CD14-positive monocyte (primary cell): ENCODE measurements around the gene FAM222B. TPM values are rescaled to one million over a fixed set of nuclear protein-coding genes. Genes with fewer than 3 reads are reported as not detected.

Experiments
- DNase-seq, 3 donors: peaks; one replicate each; pipeline ENCODE4 v3.0.0-alpha.2; 2011 to 2022
- H2AFZ ChIP-seq: 2 replicates; pipeline ENCODE4 v1.6.0; 2012; ENCODE audit warnings: mild to moderate bottlenecking, low read depth, low read length, inconsistent platforms; ENCODE audit not compliant: insufficient read depth, poor library complexity, severe bottlenecking
- H3K27ac ChIP-seq, 2 donors: 1 replicate in 1 of 2; 2 replicates in 1 of 2; pipeline ENCODE4 v1.5.1; 2012 to 2013; ENCODE audit warnings: low read length in 2 of 2, control low read depth in 1 of 2, inconsistent platforms in 1 of 2, low read depth in 1 of 2, mild to moderate bottlenecking in 1 of 2
- H3K27me3 ChIP-seq, 2 donors: one replicate each; pipeline versions ENCODE4 v1.6.0 to v1.6.1; 2011 to 2013; ENCODE audit warnings: low read length in 2 of 2; ENCODE audit not compliant: control insufficient read depth in 2 of 2, insufficient read depth in 2 of 2
- H3K36me3 ChIP-seq, 2 donors: replicated peaks in 1 of 2; 1 replicate in 1 of 2; 2 replicates in 1 of 2; pipeline versions ENCODE4 v1.5.1 to v1.6.1; 2012 to 2013; ENCODE audit warnings: low read length in 2 of 2, control low read depth in 1 of 2, inconsistent platforms in 1 of 2, mild to moderate bottlenecking in 1 of 2; ENCODE audit not compliant: insufficient read depth in 2 of 2, control insufficient read depth in 1 of 2
- H3K4me1 ChIP-seq, 2 donors: 1 replicate in 1 of 2; 2 replicates in 1 of 2; pipeline versions ENCODE4 v1.5.1 to v1.6.1; 2012 to 2013; ENCODE audit warnings: low read length in 2 of 2, control low read depth in 1 of 2, inconsistent platforms in 1 of 2, mild to moderate bottlenecking in 1 of 2, moderate library complexity in 1 of 2; ENCODE audit not compliant: insufficient read depth in 2 of 2, control insufficient read depth in 1 of 2
- H3K4me2 ChIP-seq: replicated peaks from 2 replicates; pipeline ENCODE3; 2012; ENCODE audit warnings: low read length, moderate library complexity, mild to moderate bottlenecking; ENCODE audit not compliant: poor library complexity, severe bottlenecking; ENCODE audit errors: extremely low read depth
- H3K4me3 ChIP-seq, 3 experiments: fragments of 200-600 bp in 1 of 3; sonication (generic) in 1 of 3; replicated peaks in 1 of 3; 1 replicate in 2 of 3; 2 replicates in 1 of 3; pipeline ENCODE4 v1.5.1; 2011 to 2013; ENCODE audit warnings: low read length in 3 of 3, mild to moderate bottlenecking in 3 of 3, control low read depth in 2 of 3, low read depth in 2 of 3, inconsistent platforms in 1 of 3, moderate library complexity in 1 of 3
- H3K79me2 ChIP-seq: 2 replicates; pipeline ENCODE4 v1.6.0; 2012; ENCODE audit warnings: mild to moderate bottlenecking, control low read depth, inconsistent platforms, low read length, moderate library complexity; ENCODE audit not compliant: insufficient read depth
- H3K9ac ChIP-seq: 2 replicates; pipeline ENCODE4 v1.6.0; 2017; ENCODE audit warnings: low read length, mild to moderate bottlenecking; ENCODE audit not compliant: insufficient read depth, poor library complexity, severe bottlenecking
- H3K9me3 ChIP-seq, 2 donors: replicated peaks in 1 of 2; 1 replicate in 1 of 2; 2 replicates in 1 of 2; pipeline versions ENCODE4 v1.5.1 to v1.6.1; 2012 to 2013; ENCODE audit warnings: low read length in 2 of 2, control low read depth in 1 of 2; ENCODE audit not compliant: control insufficient read depth in 1 of 2, insufficient read depth in 1 of 2
- H4K20me1 ChIP-seq: 2 replicates; pipeline ENCODE4 v1.6.0; 2012; ENCODE audit warnings: mild to moderate bottlenecking, low read length, control low read depth, moderate library complexity; ENCODE audit not compliant: insufficient read depth
- H3K27ac Mint-ChIP-seq, 7 donors: one replicate each; pipeline ENCODE4 v1.8.0; 2020; ENCODE audit warnings: mild to moderate bottlenecking in 7 of 7, mixed read lengths in 7 of 7, moderate library complexity in 6 of 7, inconsistent platforms in 2 of 7
- H3K27me3 Mint-ChIP-seq, 3 donors: one replicate each; pipeline ENCODE4 v1.8.0; 2021 to 2022; ENCODE audit warnings: low read depth in 3 of 3, mild to moderate bottlenecking in 3 of 3, mixed read lengths in 3 of 3, moderate library complexity in 3 of 3, inconsistent platforms in 1 of 3
- H3K36me3 Mint-ChIP-seq, 2 donors: one replicate each; pipeline ENCODE4 v1.8.0; 2020; ENCODE audit warnings: mixed read lengths in 2 of 2, inconsistent platforms in 1 of 2, mild to moderate bottlenecking in 1 of 2
- H3K4me1 Mint-ChIP-seq: one replicate; pipeline ENCODE4 v1.8.0; 2020; ENCODE audit warnings: mild to moderate bottlenecking, mixed read lengths
- H3K4me3 Mint-ChIP-seq, 2 donors: one replicate each; pipeline ENCODE4 v1.8.0; 2020; ENCODE audit warnings: mild to moderate bottlenecking in 2 of 2, mixed read lengths in 2 of 2, moderate library complexity in 1 of 2
- H3K9me3 Mint-ChIP-seq, 7 donors: one replicate each; pipeline ENCODE4 v1.8.0; 2020 to 2022; ENCODE audit warnings: mixed read lengths in 7 of 7, mild to moderate bottlenecking in 6 of 7, moderate library complexity in 6 of 7, inconsistent platforms in 2 of 7
- CTCF ChIP-seq: fragments of 200-600 bp; IDR thresholded peaks from one replicate; pipeline ENCODE4 v1.8.0; 2022; ENCODE audit warnings: antibody characterized with exemption, mild to moderate bottlenecking
- WGBS: methylation state at CpG from one replicate; pipeline ENCODE4 v1.1.5; 2013; ENCODE audit warnings: missing lambda C conversion rate; ENCODE audit not compliant: insufficient coverage; 5-methylcytosine and 5-hydroxymethylcytosine counted together
- intact Hi-C, 2 donors: fragments of 100-400 bp; cut with micrococcal nuclease; formaldehyde crosslinking; loops; one replicate each; pipeline versions ENCODE4 v1.15.0 to v1.15.1; 2023
- polyA plus RNA-seq, 3 donors: library from polyadenylated mRNA; depleted of rRNA in 1 of 3; unstranded in 2 of 3; stranded (reverse) in 1 of 3; fragments of 300-500 nt in 2 of 3; fragments of >200 nt in 1 of 3; fragmentation: Illumina TruSeq in 2 of 3; gene quantifications; 1 replicate in 2 of 3; 2 replicates in 1 of 3; pipeline ENCODE4 v1.2.3, GENCODE V29; 2012 to 2021

The FAM222B gene
- polyA plus RNA-seq, 3 donors: 1.5 to 8.6 (median 1.9) TPM

GRCh38 chr17:28755486-28755885 is 87.1 kb downstream of the FAM222B start:
- intact Hi-C loops: no loop called here
- no peak overlapping the region for H3K4me3 ChIP-seq
- H3K27me3 Mint-ChIP-seq: peaks cover 0 to 4% (median 0%) of the 10 kb centered on the region in 3 donors

GRCh38 chr17:28751600-28752366 is 90.8 kb downstream of the FAM222B start:
- Histone ChIP-seq H3K4me2 (no peak overlapping the region), H3K36me3 (no peaks in the 10 kb centered on the region), H3K27me3 (no peaks in the 10 kb centered on the region), H3K4me1 (no peaks in the 10 kb centered on the region), H3K9me3 (no peaks in the 10 kb centered on the region), H3K9ac (no peak overlapping the region), H2AFZ (no peak overlapping the region), H4K20me1 (no peaks in the 10 kb centered on the region), H3K79me2 (no peaks in the 10 kb centered on the region), H3K27ac (no peak overlapping the region), H3K4me3 (no peak overlapping the region)
- 98% methylated on average over 5 of the region's 10 CpGs for WGBS
- no peak for TF ChIP-seq CTCF
- intact Hi-C loops: no loop called here
- peaks cover 5 to 14% of the 10 kb centered on the region in 2 donors for H3K36me3 Mint-ChIP-seq
- H3K9me3 Mint-ChIP-seq: no peaks in the 10 kb centered on the region
- H3K27ac Mint-ChIP-seq: no peak overlapping the region
- H3K4me3 Mint-ChIP-seq: no peak overlapping the region
- no peak for DNase-seq
- peaks cover 2 to 11% (median 3%) of the 10 kb centered on the region in 3 donors for H3K27me3 Mint-ChIP-seq
- peaks cover 6% of the 10 kb centered on the region for H3K4me1 Mint-ChIP-seq

More at GRCh38 chr17:28755486-28755885, 87.1 kb downstream of the FAM222B start:
- Histone ChIP-seq H4K20me1 (no peaks in the 10 kb centered on the region), H3K9me3 (no peaks in the 10 kb centered on the region), H3K4me1 (peaks cover under 1% of the 10 kb centered on the region in 2 donors), H3K79me2 (no peaks in the 10 kb centered on the region), H3K9ac (no peak overlapping the region), H3K4me2 (no peak overlapping the region), H3K27me3 (no peaks in the 10 kb centered on the region), H3K27ac (no peak overlapping the region), H2AFZ (no peak overlapping the region), H3K36me3 (peaks cover 18 to 30% of the 10 kb centered on the region in 2 donors)
- WGBS: 100% methylated on average over 1 of the region's 7 CpGs
- H3K4me3 Mint-ChIP-seq: no peak overlapping the region
- DNase-seq: no peak
- H3K9me3 Mint-ChIP-seq: no peaks in the 10 kb centered on the region
- no peak overlapping the region for H3K27ac Mint-ChIP-seq
- H3K36me3 Mint-ChIP-seq: peaks cover 30 to 39% of the 10 kb centered on the region in 2 donors
- TF ChIP-seq CTCF: no peak
- peaks cover 6% of the 10 kb centered on the region for H3K4me1 Mint-ChIP-seq
